ENCODE measurements around the gene LRBA. TPM values are rescaled to one million over a fixed set of nuclear protein-coding genes. Genes with fewer than 3 reads are reported as not detected.

LRBA gene
- total and polyA plus RNA-seq, 2 donors (not counting 1 experiment from before 2014, with no cell fraction given): 16.4 to 36.7 TPM

- H3K9me3 ChIP-seq (ENCODE audit: control insufficient read depth, insufficient read depth, low read depth, low read length): no peaks in the 10 kb centered on the region
These were observed 480.3 kb downstream of the LRBA start for GRCh38 chr4:150534818-150535217.

GRCh38 chr4:150533673-150534072 is 481.4 kb downstream of the LRBA start:
- H3K79me2 ChIP-seq (ENCODE audit: control insufficient read depth, insufficient read depth, low read length): no peaks in the 10 kb centered on the region
- H3K27me3 ChIP-seq (ENCODE audit: control insufficient read depth, insufficient read depth, low read length): no peaks in the 10 kb centered on the region
- no peaks in the 10 kb centered on the region for H3K9me3 ChIP-seq (ENCODE audit: control insufficient read depth, insufficient read depth, low read depth, low read length)
- H3K4me3 ChIP-seq (replicated peaks in 1 of 4; ENCODE audit: control extremely low read depth in 1 of 4, insufficient read depth in 1 of 4, low read depth in 3 of 4, low read length in 4 of 4): no peak overlapping the region
- H3K9ac ChIP-seq (ENCODE audit: insufficient read depth, low read length): no peak overlapping the region
- no peak for DNase-seq (ENCODE audit: low read depth in 2 of 2)
- no peaks in the 10 kb centered on the region for H3K4me1 ChIP-seq (ENCODE audit: control insufficient read depth, extremely low read depth, insufficient read depth, low read length)
- no peak overlapping the region for H3K27ac ChIP-seq (ENCODE audit: insufficient read depth, low read length)
- no peaks in the 10 kb centered on the region for H4K20me1 ChIP-seq (ENCODE audit: control insufficient read depth, extremely low read depth, insufficient read depth, low read length)
- H2AFZ ChIP-seq (ENCODE audit: low read length): no peak overlapping the region
- no peaks in the 10 kb centered on the region for H3K36me3 ChIP-seq (ENCODE audit: control insufficient read depth, insufficient read depth, low read length)
- no peak for TF ChIP-seq EZH2 (IDR thresholded peaks at IDR 0.05; ENCODE audit: low read length, missing control alignments)
- no peak overlapping the region for H3K4me2 ChIP-seq (ENCODE audit: extremely low read depth, insufficient read depth, low read length)

More at GRCh38 chr4:150534818-150535217, 480.3 kb downstream of the LRBA start:
- no peaks in the 10 kb centered on the region for H3K36me3 ChIP-seq (ENCODE audit: control insufficient read depth, insufficient read depth, low read length)
- no peaks in the 10 kb centered on the region for H4K20me1 ChIP-seq (ENCODE audit: control insufficient read depth, extremely low read depth, insufficient read depth, low read length)
- DNase-seq (ENCODE audit: low read depth in 2 of 2): no peak
- H3K79me2 ChIP-seq (ENCODE audit: control insufficient read depth, insufficient read depth, low read length): no peaks in the 10 kb centered on the region
- H2AFZ ChIP-seq (ENCODE audit: low read length): no peak overlapping the region
- H3K4me3 ChIP-seq (replicated peaks in 1 of 4; ENCODE audit: control extremely low read depth in 1 of 4, insufficient read depth in 1 of 4, low read depth in 3 of 4, low read length in 4 of 4): no peak overlapping the region
- no peak overlapping the region for H3K27ac ChIP-seq (ENCODE audit: insufficient read depth, low read length)
- no peaks in the 10 kb centered on the region for H3K4me1 ChIP-seq (ENCODE audit: control insufficient read depth, extremely low read depth, insufficient read depth, low read length)
- TF ChIP-seq CTCF (conservative IDR thresholded peaks at IDR 0.05 in 1 of 2, IDR thresholded peaks at IDR 0.05 in 1 of 2; ENCODE audit: low read depth in 1 of 2, low read length in 2 of 2) (no peak), EZH2 (IDR thresholded peaks at IDR 0.05; ENCODE audit: low read length, missing control alignments) (no peak)
- H3K9ac ChIP-seq (ENCODE audit: insufficient read depth, low read length): no peak overlapping the region
- H3K4me2 ChIP-seq (ENCODE audit: extremely low read depth, insufficient read depth, low read length): no peak overlapping the region
- H3K27me3 ChIP-seq (ENCODE audit: control insufficient read depth, insufficient read depth, low read length): no peaks in the 10 kb centered on the region

DNA sequence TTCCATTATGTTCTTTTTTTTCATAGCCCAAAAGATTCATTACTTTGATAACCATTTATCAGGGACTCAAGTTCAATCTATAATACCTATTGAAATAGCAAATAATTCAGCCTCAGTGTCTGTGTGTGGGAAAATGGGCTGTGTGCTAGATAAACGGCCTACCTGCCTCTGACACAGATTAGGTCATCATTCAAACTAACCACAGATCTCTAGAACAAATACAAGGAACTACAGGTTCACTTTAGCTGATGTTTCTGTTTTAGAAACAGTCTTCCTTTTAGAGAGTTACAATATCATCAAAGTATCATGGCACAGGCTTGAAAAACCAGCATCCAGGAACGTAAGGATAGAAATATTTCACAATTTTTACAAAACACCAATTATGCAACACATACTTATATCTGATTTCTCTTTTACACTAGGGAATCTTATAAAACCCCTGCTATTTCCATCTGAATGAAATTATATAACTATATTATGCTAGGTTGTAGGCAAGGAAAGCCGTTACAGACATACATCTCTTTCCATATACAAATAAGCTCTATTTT is 489.7 kb downstream of the LRBA start:
- no peaks in the 10 kb centered on the region for H4K20me1 ChIP-seq (ENCODE audit: control insufficient read depth, extremely low read depth, insufficient read depth, low read length)

More for the DNA sequence above, 489.7 kb downstream of the LRBA start:
- H3K79me2 ChIP-seq (ENCODE audit: control insufficient read depth, insufficient read depth, low read length): no peaks in the 10 kb centered on the region
- H3K27me3 ChIP-seq (ENCODE audit: control insufficient read depth, insufficient read depth, low read length): no peaks in the 10 kb centered on the region
- H3K27ac ChIP-seq (ENCODE audit: insufficient read depth, low read length): no peak overlapping the region
- no peak overlapping the region for H3K4me2 ChIP-seq (ENCODE audit: extremely low read depth, insufficient read depth, low read length)
- H3K9ac ChIP-seq (ENCODE audit: insufficient read depth, low read length): no peak overlapping the region
- no peak overlapping the region for H2AFZ ChIP-seq (ENCODE audit: low read length)
- H3K36me3 ChIP-seq (ENCODE audit: control insufficient read depth, insufficient read depth, low read length): no peaks in the 10 kb centered on the region
- TF ChIP-seq CTCF (conservative IDR thresholded peaks at IDR 0.05 in 1 of 2, IDR thresholded peaks at IDR 0.05 in 1 of 2; ENCODE audit: low read depth in 1 of 2, low read length in 2 of 2) (no peak), EZH2 (IDR thresholded peaks at IDR 0.05; ENCODE audit: low read length, missing control alignments) (no peak)
- H3K4me3 ChIP-seq (replicated peaks in 1 of 4; ENCODE audit: control extremely low read depth in 1 of 4, insufficient read depth in 1 of 4, low read depth in 3 of 4, low read length in 4 of 4): no peak overlapping the region
- DNase-seq (ENCODE audit: low read depth in 2 of 2): no peak
- no peaks in the 10 kb centered on the region for H3K9me3 ChIP-seq (ENCODE audit: control insufficient read depth, insufficient read depth, low read depth, low read length)
- H3K4me1 ChIP-seq (ENCODE audit: control insufficient read depth, extremely low read depth, insufficient read depth, low read length): no peaks in the 10 kb centered on the region

All from fibroblast of lung (primary cell).